K562 (cell line): ENCODE results near the gene ALG6. TPM values are rescaled to one million over a fixed set of nuclear protein-coding genes. Genes with fewer than 3 reads are reported as not detected.
A peak's percentile ranks its signal among the peaks of the same experiment; 100 is the strongest.

Source experiments
- ATF7 ChIP-seq: fragments of 450-650 bp; IDR thresholded peaks from 2 replicates; pipeline ENCODE4 v1.7.1; 2014; ENCODE audit warnings: mild to moderate bottlenecking, moderate library complexity
- CBFB ChIP-seq: sonication (generic); formaldehyde crosslinking; IDR thresholded peaks from 2 replicates; pipeline ENCODE4 v1.4.0; 2020; ENCODE audit warnings: mild to moderate bottlenecking, missing genetic modification reagents
- CEBPB ChIP-seq: fragments of 450-650 bp; IDR thresholded peaks from 2 replicates; pipeline ENCODE4 v1.6.1; 2016; ENCODE audit warnings: missing genetic modification characterization, missing compliant biosample characterization
- DMBX1 ChIP-seq: fragments of 250-450 bp; sonication (Bioruptor Pico); IDR thresholded peaks from 2 replicates; pipeline ENCODE4 v1.8.0; 2022; ENCODE audit warnings: inconsistent platforms, mild to moderate bottlenecking, moderate library complexity, borderline replicate concordance
- HDAC8 ChIP-seq: fragments of 450-650 bp; IDR thresholded peaks from 2 replicates; pipeline ENCODE4 v1.6.1; 2016; ENCODE audit warnings: mild to moderate bottlenecking, missing genetic modification characterization, moderate library complexity, missing compliant biosample characterization
- HMG20B ChIP-seq: fragments of 250-450 bp; sonication (Bioruptor Pico); IDR thresholded peaks from 2 replicates; pipeline ENCODE4 v1.5.0; 2021; ENCODE audit warnings: mild to moderate bottlenecking
- NKRF ChIP-seq: fragments of 450-650 bp; IDR thresholded peaks from 2 replicates; pipeline ENCODE4 v1.6.1; 2016; ENCODE audit warnings: borderline replicate concordance
- POLR2B ChIP-seq: fragments of 450-650 bp; IDR thresholded peaks from 2 replicates; pipeline ENCODE4 v1.6.1; 2018; ENCODE audit warnings: low read depth; ENCODE audit not compliant: partially characterized antibody
- POLR2H ChIP-seq: IDR thresholded peaks from 2 replicates; pipeline ENCODE4 v1.6.1; 2016; ENCODE audit warnings: missing genetic modification characterization, low read depth, mild to moderate bottlenecking, control low read depth, missing compliant biosample characterization, moderate library complexity
- PTRF ChIP-seq: fragments of 450-650 bp; IDR thresholded peaks from 2 replicates; pipeline ENCODE4 v1.6.1; 2016; ENCODE audit warnings: mild to moderate bottlenecking, missing genetic modification characterization, missing compliant biosample characterization
- RBFOX2 ChIP-seq: fragments of 200-400 bp; formaldehyde crosslinking; IDR thresholded peaks from 2 replicates; pipeline ENCODE4 v1.6.1; 2017; ENCODE audit warnings: low read depth, mild to moderate bottlenecking, low read length, moderate library complexity
- SMARCA4 ChIP-seq: fragments of 450-650 bp; IDR thresholded peaks from 2 replicates; pipeline ENCODE4 v1.6.1; 2016
- TBL1XR1 ChIP-seq, 2 experiments: IDR thresholded peaks; 2 replicates each; pipeline ENCODE4 v1.6.1; 2012; ENCODE audit warnings: improper control_type of control experiment in 2 of 2, low read length in 2 of 2, mild to moderate bottlenecking in 1 of 2
- TOE1 ChIP-seq, 2 experiments: fragments of 450-650 bp in 1 of 2; sonication (generic) in 1 of 2; formaldehyde crosslinking in 1 of 2; IDR thresholded peaks; 2 replicates each; pipeline versions ENCODE4 v1.7.1 to v1.8.0; 2016 to 2022; ENCODE audit warnings: borderline replicate concordance in 2 of 2, mild to moderate bottlenecking in 2 of 2, antibody characterized with exemption in 1 of 2, inconsistent platforms in 1 of 2, low read depth in 1 of 2, missing genetic modification reagents in 1 of 2, moderate library complexity in 1 of 2
- ZBTB5 ChIP-seq: fragments of 450-650 bp; IDR thresholded peaks from 2 replicates; pipeline ENCODE4 v1.6.1; 2017; ENCODE audit warnings: antibody characterized with exemption
- ZC3H8 ChIP-seq: fragments of 450-650 bp; IDR thresholded peaks from 2 replicates; pipeline ENCODE4 v1.6.1; 2017
- ZNF584 ChIP-seq: fragments of 200-800 bp; sonication (Bioruptor generic); IDR thresholded peaks from 2 replicates; pipeline ENCODE4 v1.6.1; 2016; ENCODE audit warnings: low read depth, mild to moderate bottlenecking, missing genetic modification characterization, missing compliant biosample characterization
- ZNF589 ChIP-seq: fragments of 200-800 bp; sonication (Bioruptor generic); IDR thresholded peaks from 2 replicates; pipeline ENCODE4 v1.6.1; 2016; ENCODE audit warnings: low read depth, missing genetic modification characterization, missing compliant biosample characterization
- polyA plus RNA-seq, 8 experiments: library from polyadenylated mRNA; depleted of rRNA in 4 of 8; stranded (reverse) in 5 of 8; unstranded in 3 of 8; fragments of >200 nt; fragmentation: Nextera tagmentation in 2 of 8; fragmentation: Illumina TruSeq in 1 of 8; extraction: Ambion mirVana in 2 of 8; extraction: Trizol in 1 of 8; gene quantifications; 2 replicates each; pipeline versions ENCODE4 v1.2.1 to v1.2.3, GENCODE V29; 2011 to 2014; ENCODE audit warnings: inconsistent platforms in 1 of 8, missing spikeins in 1 of 8
- total RNA-seq, 7 experiments: library from RNA; depleted of rRNA in 6 of 7; stranded (reverse); fragments of >200 nt in 6 of 7; fragmentation: Illumina TruSeq in 2 of 7; extraction: Trizol in 2 of 7; gene quantifications; 2 replicates each; pipeline versions ENCODE4 v1.2.1 to v1.2.3, GENCODE V29; 2011 to 2021; ENCODE audit warnings: low replicate concordance in 1 of 7
- TF ChIP-seq, protein P1 (sequence below): sonication (generic); formaldehyde crosslinking; IDR thresholded peaks from 2 replicates; pipeline ENCODE4 v1.8.1; 2023; ENCODE audit warnings: mild to moderate bottlenecking, missing genetic modification reagents

Gene ALG6
- total and polyA plus RNA-seq, 9 of the 15 experiments (the other 6 are each of a cell fraction or from before 2014, with no cell fraction given): 14.6 to 35.7 (median 23.3) TPM

GRCh38 chr1:63367215-63368103 lies at the start of gene ALG6 (continued):
- TF ChIP-seq TOE1 (IDR thresholded peaks at IDR 0.05; ENCODE audit: borderline replicate concordance) (no peak), TOE1 (CRISPR knock-in tag; IDR thresholded peaks at IDR 0.05; ENCODE audit: borderline replicate concordance, low read depth) (0 out of 2 replicates have a peak, but pooled peaks have one; percentile 53), TBL1XR1 (IDR thresholded peaks at IDR 0.05; ENCODE audit: low read length in 2 of 2) (no peak), ATF7 (peak; percentile 57; the same call in 1 of the 2 replicates), SMARCA4 (0 out of 2 replicates have a peak, but pooled peaks have one; percentile 11), CEBPB (tag) (no peak), ZBTB5 (no peak), HDAC8 (no peak), RBFOX2 (peak; percentile 97), DMBX1 (CRISPR knock-in tag) (peak; percentile 83; the same call in 1 of the 2 replicates), PTRF (no peak), POLR2B (peak; percentile 90), HMG20B (CRISPR knock-in tag) (no peak), ZNF584 (peak; percentile 79), ZC3H8 (no peak), POLR2H (tag) (peak; percentile 56), NKRF (peak; percentile 26; the same call in 1 of the 2 replicates), CBFB (CRISPR knock-in tag) (peak; percentile 87; the same call in 1 of the 2 replicates), ZNF589 (peak; percentile 91)
- TF ChIP-seq, protein P1, sequence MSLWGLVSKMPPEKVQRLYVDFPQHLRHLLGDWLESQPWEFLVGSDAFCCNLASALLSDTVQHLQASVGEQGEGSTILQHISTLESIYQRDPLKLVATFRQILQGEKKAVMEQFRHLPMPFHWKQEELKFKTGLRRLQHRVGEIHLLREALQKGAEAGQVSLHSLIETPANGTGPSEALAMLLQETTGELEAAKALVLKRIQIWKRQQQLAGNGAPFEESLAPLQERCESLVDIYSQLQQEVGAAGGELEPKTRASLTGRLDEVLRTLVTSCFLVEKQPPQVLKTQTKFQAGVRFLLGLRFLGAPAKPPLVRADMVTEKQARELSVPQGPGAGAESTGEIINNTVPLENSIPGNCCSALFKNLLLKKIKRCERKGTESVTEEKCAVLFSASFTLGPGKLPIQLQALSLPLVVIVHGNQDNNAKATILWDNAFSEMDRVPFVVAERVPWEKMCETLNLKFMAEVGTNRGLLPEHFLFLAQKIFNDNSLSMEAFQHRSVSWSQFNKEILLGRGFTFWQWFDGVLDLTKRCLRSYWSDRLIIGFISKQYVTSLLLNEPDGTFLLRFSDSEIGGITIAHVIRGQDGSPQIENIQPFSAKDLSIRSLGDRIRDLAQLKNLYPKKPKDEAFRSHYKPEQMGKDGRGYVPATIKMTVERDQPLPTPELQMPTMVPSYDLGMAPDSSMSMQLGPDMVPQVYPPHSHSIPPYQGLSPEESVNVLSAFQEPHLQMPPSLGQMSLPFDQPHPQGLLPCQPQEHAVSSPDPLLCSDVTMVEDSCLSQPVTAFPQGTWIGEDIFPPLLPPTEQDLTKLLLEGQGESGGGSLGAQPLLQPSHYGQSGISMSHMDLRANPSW (CRISPR knock-in tag): peak; percentile 94; the same call in 1 of the 2 replicates
